UCSD-AML1 (cell line): Measurements from ENCODE around the gene PDIA4.
"Not testable (repeated sequence)": the region's sequence is repeated elsewhere in the genome, so short reads cannot be mapped to it uniquely, and the experiment has no call there.

Experiments
- DNase-seq: peaks from one replicate; lab custom pipeline; 2025; ENCODE audit not compliant: unreplicated experiment; lab: John Stamatoyannopoulos, UW

The PDIA4 gene

GRCh38 chr7:149036676-149037075 is 8.4 kb upstream of the PDIA4 start:
- DNase-seq = no peak

- no peak for DNase-seq
Measured at GRCh38 chr7:149031353-149031910, 3.1 kb upstream of the PDIA4 start.

- not testable (repeated sequence) for DNase-seq
Measured at GRCh38 chr7:149030439-149030838, 2.1 kb upstream of the PDIA4 start.

DNA sequence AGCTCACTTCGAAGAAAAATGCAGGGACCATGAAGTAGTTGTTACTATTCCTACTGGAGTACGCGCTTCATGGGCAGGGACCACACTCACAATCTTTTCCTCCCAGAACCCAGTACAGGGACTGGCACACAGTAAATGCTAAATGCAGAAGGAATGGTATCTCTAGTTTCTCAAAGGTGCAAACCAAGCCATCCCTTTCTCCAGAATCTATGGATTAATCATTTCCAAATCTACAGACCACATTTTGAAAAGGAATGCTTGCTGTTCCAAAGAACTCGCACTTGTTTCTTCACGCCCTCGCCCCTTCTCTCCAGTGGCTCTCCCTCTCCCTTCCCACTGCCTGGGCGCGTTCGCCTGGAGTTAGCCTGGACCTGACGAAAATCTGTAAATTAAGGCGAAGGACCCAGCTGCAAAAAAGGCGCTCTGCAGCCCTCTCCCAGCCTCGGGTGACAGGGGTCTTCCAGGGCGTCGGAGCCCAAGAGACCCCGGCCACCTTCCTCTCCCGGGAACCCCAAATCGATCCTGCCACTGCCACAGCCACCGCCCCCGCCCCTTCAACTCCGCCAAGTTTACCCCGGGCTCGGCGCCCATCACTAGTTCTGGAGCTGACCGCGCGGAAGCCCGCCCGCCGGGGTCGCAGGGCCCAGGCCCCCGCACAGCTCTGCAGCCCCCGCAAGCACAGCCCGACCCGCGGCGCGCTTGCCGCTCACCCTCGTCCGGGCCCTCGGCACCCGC is 527 bp downstream of the PDIA4 start:
- DNase-seq = no peak

GRCh38 chr7:149027055-149027454 is 1.2 kb downstream of the PDIA4 start:
- DNase-seq = no peak

- no peak for DNase-seq
Measured at GRCh38 chr7:149023662-149024061, 4.6 kb downstream of the PDIA4 start.

GRCh38 chr7:149022756-149023360 is 5.4 kb downstream of the PDIA4 start:
- no peak for DNase-seq

DNA sequence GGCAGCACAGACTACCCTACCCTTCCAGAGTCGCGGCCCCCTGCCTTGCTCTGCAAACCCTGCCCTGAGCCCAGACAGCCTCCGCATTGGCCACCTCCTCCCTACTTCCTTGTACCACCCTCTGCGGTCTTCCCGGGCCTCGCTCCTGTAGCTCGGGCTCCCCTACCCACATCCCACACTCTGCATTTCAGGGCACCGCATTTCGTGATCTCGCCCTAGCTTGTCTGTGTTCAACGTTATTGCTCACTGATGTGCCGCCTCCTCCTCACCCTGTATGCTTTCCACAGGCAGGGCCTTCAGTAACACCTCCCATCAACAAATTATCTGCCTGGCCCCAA is 6.6 kb downstream of the PDIA4 start:
- DNase-seq = no peak

DNA sequence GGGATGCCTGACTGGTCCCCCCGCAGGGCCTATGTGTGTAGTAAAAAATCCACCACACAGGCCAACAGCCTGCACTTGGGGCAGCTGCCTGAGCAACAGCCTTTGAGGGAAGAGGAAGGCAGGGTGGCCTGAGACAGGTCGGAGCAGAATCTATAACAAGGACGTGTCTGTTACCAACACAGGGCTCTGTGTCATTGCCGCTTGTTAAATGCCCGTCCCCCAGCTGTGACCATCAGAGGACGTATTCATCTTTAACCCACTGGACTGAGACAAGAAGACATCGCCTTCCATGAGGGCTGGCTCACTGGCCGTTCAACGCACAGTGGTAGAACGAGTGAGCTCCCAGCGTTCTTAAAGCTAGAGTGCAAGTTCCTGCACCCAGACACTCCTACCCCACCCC is 7.8 kb downstream of the PDIA4 start:
- no peak for DNase-seq

- no peak for DNase-seq
Measured at GRCh38 chr7:149016876-149017275, 11.4 kb downstream of the PDIA4 start.

- DNase-seq = no peak
Measured at GRCh38 chr7:149014309-149014708, 14.0 kb downstream of the PDIA4 start.

DNA sequence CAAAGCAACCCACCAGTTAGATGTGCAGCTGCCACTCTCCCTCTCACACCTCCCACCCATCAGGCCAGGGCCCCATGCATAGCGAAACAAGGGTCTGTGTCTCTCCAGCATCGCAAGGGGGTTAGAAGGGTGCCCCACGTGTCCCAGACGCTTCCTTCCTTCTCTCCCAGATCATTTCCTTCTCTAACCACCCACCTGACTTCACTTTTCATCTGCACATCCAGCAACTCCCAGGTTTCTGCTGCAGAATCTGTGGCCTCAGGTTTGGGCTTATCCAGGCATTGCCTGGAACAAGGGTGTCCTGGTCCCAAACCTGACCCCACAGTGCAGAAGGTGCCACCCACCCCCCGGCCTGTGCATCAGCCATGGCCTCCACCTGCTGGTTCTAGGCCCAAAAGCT is 14.4 kb downstream of the PDIA4 start:
- DNase-seq = no peak

GRCh38 chr7:149012730-149013129 is 15.6 kb downstream of the PDIA4 start:
- DNase-seq = not testable (repeated sequence)

GRCh38 chr7:149011491-149011890 is 16.8 kb downstream of the PDIA4 start:
- DNase-seq = no peak

DNA sequence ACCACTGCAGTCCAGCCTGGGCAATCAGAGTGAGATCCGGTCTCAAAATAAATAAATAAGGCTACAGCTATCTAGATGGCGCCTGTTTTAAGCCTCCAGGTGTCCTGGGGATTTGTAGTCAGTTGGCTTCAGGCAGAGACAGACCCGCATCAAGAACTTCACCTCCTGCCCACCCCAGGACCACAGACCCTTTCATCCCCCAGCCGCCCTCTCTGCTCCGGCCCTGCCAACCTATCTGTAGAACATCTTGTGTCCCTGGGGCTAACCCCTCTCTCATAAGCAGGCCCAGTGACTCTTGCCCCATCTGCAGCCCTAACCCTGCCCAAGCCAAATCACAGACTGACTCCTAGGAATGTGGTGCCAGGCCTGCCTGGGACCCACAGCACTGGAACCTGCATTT is 17.9 kb downstream of the PDIA4 start:
- DNase-seq = no peak

DNA sequence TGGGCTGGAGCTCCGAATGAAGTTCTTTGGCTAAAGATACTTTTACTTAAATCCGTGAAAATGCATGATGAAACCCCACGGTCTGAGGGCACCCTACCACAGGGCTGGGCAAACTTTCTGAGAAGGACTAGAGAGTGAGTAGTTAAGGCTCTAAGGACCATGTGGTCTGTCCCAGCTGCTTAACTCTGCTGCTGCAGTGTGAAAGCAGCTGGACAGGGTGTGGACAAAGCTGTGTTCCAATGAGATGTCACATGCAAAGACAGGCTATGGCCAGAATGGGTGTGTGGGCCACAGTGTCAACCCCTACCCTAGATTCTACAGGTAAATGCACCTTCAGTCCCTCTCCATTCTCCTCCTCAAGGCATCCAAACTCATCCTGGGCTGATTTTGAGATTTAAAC is 18.8 kb downstream of the PDIA4 start:
- no peak for DNase-seq

GRCh38 chr7:149007611-149008010 is 20.7 kb downstream of the PDIA4 start:
- no peak for DNase-seq

- DNase-seq = no peak
Measured at GRCh38 chr7:149007146-149007545, 21.2 kb downstream of the PDIA4 start.

DNA sequence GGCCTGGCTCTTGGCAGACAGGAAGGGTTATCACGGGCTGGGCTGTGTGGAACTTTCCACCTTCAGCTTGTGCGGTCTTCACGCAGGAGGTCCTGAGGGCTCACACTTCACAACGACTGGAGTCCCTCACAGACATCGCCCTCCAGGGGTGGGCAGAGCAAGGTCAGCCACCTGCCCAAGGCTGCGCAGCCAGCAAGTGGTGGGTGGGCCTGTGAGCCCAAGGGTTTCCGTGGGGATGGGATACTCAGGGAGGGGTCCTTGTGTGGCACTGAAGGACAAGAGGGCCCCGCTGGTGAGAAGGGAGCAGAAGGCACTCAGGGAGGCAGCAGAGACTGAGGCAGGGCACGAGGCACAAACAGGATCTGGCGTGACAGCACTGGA is 22.0 kb downstream of the PDIA4 start:
- no peak for DNase-seq

- DNase-seq = peak; percentile 42
Measured at GRCh38 chr7:149005427-149006344, 22.6 kb downstream of the PDIA4 start.
